Measurements from ENCODE around the gene CDH13.

The CDH13 gene

DNA sequence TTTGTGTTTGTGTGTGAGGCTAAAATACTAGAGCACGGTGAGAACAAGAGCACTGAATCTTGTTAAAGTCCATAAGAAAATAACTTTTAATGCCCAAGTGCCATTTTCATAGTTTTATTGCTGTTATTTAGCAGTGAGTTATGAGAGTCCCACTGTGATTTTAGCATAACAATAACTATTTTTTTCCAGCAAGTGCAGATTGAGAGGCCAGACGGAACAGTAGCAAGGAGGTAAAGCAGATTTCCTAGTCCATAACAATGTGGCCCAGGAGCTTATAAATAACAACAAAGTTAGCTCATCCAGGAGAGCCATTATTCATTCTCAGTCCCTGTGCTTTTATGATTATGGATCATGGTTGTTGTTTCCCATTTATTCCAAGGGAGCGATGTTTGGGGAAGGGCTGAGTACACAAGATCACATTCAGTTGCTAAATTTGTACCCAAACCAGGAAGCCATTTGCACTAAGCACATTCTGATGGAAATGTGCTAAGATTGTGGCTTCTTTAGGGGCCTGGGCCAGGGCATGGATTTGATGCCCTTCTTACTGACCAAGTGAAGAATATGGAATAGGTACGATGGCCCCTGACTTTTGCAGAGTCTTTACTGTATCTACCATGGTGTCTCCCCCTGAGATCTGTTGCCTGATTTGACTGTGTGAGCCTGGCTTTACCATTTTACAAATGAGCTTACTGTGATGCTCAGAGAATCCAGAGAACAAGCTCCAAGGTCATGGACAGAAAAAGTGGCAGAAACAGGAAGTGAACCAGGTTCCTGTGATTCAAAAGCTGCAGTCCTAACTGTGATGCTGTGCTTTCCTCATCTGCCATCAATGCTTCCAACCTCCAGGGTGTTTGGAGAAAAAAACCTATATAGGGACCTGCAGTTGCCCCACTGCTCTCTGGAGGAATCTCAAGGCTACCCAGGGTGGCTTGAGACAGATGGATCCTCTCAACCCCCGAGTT, 976.3 kb downstream of the CDH13 start:
- no peak for DNase-seq

DNA sequence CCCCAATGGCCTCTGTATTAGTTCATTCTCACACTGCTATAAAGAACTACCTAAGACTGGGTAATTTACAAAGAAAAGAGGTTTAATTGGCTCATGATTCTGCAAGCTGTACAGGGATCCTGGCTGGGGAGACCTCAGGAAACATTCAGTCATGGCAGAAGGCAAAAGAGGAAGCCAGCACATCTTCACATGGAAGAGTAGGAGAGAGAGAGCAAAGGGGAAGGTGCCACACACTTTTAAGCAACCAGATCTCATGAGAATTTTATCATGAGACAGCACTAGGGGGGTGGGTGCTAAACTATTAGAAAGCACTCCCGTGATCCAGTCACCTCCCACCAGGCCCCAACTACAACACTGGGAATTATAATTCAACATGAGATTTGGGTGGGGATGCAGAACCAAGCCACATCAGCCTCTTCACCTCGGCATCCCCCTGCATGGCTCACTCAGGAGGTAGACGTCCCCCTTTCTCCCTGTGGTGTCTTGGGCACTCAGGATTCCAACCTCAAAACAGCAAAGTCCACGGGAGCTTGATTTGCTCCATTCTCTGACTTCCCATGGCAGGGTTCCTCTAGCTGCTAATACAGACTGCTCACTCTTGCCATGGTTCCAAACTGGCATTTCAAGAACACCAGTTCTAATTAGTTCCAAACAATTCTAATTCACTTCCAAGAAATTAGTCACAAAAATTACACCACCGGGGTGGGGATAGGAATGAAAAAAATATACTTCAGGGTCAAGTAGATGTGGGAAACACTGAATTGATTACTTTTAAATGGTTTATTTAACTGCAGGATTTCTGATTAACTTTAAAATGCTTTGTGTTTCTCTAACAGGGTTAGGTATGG, 977.2 kb downstream of the CDH13 start:
- no peak for DNase-seq

DNA sequence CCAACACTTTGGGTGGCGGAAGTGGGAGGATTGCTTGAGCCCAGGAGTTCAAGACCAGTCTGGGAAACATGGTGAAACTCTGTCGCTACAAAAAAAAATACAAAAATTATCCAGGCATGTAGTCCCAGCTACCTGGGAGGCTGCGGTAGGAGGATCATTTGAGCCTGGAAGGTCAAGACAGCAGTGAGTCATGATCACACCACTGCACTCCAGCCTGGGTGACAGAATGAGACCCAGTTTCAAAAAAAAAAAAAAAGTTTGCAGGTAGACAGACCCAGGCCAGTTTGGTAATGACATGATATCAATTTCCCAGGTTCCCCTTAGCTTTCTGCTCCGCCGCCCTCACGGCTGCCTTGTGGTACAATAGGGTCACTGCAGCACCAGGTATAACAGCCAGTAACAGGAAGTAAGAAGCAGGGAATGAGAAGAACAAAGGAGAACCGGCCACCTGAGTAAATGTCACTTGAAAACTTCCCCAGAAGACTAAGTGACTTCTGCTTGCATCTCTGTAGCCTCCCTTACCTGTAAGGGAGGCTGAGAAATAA, 979.8 kb downstream of the CDH13 start:
- DNase-seq, result no peak

DNA sequence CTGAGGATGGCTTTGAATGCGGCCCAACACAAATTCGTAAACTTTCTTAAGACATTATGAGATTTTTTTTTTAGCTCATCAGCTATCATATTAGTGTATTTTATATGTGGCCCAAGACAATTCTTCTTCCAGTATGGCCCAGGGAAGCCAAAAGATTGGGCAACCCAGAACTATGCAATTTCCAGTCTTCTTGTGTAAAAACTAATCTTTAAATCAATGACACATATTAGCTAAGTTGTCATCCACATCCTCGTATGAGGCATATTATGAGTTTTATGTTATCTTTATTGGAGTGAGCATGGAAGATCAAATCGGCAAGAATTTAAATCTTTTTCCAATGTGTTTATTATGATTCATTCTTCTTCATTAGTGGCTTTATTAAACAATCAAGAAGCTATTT, 982.4 kb downstream of the CDH13 start:
- DNase-seq, result no peak

DNA sequence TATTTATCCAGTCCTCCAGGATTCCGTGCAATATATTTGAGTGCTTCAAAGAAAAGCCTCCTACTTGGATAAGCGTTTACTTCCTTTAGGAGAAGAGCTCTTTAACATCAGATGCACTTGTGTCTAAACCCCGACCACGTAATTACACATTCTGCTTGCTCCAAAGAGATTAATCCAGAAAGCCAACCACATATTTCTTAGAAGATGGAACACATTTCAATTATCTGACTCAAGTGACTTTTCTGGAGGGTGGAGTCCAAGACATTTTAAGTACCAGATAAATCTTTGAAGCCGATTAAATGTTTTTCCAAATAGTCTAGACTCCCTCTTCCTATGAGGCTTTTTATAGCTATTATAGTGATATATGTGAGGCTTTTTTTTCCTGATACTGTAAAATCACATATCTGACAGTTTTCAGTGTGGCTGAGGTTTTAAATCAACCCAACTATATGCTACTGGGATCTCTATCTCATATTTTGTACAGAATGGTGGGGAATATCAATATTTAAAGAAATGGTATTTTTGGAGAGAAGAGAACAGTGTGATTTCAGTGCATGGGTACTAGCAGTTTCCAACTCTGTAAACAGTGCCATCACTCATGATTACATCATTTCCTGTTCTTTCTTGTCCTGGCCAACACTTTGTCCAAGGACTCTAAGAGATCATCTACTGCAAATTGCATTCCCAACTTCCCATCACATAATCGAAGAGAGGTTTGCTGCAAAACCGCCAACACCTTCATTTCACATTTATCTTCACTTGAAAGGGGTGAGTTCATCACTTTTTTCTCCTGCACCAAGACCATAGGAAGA, 988.6 kb downstream of the CDH13 start:
- DNase-seq, result no peak

DNA sequence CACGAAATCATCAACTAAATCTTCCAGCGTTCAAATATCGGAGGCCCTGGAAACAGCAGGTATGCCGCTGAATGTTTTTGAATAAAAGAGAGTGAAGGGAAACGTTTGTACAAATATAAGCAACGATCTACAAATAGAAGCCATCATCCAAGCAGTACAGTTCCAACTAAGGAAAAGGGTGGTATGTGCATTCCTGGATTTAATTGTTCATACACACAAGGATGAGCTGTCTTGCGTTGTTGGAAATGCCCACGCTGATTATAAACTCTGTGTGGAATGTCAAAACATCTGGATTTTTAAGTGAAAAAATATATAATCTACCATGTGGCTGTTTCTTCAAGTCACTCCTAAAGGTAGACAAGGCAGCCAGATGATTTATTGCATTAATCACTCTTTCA, 989.2 kb downstream of the CDH13 start:
- DNase-seq, result no peak

DNA sequence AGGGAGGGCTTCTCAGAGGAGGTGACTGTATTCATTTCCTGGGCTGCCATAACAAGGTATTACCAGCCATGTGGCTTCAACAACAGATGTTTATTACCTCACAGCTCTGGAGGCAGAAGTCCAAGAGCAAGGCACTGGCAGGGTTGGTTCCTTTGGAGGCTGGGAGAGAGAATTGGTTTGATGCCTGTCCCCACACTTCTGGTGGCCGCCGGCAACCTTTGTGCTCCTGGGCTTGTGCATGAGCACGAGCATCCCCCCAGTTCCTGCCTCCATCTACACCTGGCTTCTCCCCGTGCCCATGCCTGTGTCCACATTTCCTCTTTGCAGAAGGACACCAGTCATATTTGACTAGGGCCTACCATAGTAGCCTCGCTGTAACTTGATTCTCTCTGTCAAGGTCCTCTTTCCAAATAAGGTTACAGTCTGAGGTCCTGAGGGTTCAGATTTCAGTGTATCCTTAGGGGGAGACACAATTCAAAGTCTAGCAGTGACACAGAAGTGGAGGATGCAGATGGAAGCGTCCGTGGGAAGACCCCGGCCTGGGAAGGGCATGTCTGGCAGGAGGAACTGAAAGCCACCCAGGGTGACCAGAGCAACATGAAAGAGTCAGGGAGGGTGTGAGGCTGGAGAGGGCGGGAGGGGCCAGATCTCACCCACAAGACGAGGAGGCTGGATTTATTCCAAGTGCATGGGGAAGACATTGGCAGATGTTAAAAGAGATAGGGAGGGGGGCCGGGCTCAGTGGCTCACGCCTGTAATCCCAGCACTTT, 992.8 kb downstream of the CDH13 start:
- DNase-seq, result peak; percentile 30

DNA sequence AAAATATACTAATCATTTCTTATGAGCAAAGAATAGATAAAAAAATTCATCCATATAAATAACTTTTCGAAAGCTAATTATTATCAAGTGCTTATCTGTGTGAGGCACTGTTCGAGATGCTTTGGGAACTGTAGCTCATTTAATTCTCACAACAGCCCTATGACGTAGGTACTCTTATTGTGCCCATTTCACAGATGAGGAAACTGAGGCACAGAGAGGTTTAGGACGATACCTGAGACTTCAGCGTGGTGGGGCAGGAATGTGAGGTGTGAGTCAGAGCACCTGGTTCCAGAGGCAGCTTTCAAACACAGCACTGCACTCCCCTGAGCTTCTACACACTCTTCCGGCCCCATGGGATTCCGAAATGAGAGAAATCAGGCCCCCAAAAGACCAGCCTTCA, 995.2 kb downstream of the CDH13 start:
- no peak for DNase-seq

DNA sequence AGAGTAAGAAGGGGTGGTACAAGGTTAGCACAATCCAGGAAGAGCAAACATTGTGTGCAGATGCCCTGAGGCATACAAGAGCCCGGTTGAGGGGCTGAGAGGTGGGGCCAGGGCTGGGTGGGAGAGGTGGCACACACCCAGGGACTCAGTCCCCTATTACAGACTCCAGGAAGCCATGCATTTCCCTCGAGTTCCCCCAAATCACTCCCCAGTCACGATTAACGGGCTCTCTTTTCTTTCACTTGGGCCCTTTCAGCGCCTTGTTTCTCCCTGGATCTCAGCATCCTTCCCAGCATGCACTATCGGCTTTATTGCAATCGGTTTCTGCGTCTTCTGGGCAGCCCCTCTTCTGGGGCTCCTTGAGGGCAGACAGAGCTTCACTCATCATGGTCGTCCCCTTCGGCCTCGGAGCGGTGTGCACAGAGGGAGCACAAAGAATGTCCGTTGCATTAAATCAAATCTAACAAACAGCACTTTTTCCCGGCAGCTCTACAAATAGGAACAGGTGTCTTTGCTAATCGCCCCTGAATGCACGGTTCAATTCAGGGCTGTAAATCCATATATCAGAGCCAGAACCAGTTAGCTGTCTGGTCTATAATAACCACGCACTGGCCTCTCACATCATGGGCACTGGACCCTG, 996.4 kb downstream of the CDH13 start:
- DNase-seq, result no peak

DNA sequence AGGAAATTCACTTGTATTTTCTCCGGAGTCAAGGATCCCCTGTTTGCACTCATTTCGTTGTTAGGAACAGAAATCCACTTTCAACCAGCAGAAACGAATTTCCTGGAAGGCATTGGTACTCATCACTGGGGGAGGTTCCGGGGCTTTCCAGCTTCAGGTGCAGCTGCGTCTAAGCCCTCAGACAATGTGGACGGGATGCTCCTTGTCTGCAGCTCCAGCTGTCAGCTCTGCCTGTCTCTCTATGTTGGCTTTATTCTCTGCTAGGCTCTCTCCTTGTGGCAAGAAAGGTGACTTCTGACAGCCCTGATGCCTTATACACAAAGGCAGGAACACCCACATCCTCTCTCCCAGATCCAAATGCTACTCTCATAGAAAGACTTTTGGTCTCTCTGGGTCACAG, 997.1 kb downstream of the CDH13 start:
- DNase-seq, result peak; percentile 46

DNA sequence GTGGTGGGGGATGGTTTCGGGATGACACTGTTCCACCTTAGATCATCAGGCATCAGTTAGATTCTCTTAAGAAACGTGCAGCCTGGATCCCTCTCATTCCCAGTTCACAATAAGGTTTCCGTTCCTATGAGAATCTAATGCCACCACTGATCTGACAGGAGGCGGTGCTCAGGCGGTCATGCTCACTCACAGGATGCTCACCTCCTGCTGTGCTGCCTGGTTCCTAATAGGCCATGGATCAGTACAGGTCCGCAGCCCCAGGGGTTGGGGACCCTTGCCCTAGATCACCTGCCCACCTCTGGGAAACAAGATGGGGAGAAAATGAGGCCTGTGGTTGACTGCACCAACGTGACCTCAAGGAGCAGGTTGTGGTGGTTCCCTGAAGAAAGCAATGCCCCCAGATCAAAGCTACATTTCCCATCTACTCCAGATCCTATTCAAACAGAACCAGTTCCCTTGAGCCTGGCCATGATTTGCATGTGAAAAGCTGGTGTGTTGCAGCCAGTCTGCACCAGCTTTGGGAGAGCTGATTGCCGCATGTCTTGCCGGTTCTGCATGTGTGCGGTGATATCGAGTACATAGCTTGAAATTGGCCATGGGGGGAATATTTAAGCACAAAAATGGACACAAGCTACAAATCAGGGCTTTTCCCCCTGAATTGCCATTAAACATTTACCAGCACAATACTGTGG, 997.8 kb downstream of the CDH13 start:
- no peak for DNase-seq

DNA sequence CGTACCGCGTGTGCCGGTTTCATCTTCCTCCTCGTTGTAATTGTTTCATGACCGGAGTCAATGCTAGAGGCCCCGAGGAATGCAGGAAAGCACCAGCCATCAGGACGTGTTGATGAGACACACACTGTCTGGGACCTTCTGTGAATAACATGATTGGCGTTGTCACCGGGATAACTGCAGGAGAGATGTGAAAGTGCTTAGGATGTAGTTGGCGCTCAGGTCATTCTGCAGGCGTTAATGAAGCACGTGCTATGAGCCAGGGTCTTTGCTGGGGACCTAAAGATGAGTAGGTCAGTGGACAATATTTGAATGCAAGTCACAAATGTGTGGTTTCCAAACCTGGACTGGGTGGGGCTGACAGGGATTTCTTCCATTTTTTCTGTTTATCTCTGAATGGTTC, 999.4 kb downstream of the CDH13 start:
- no peak for DNase-seq

DNA sequence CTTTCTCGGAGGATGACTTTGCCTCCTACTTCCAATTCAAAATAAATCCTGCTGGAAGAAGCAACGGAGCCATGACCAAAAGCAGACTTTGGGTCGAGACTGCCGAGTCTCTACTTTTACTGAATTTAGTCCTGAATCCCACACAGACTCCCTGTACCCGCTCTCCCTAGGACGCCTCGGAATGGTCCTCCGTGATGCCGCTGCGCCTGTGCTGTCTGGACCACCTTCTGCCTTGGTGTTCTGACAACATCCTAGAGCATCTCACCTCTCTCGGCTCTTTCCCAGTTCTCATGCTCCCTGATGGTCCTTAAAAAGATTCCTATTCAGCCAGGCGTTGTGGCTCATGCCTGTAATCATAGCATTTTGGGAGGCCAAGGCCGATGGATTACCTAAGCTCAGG, 999.9 kb downstream of the CDH13 start:
- DNase-seq, result no peak

DNA sequence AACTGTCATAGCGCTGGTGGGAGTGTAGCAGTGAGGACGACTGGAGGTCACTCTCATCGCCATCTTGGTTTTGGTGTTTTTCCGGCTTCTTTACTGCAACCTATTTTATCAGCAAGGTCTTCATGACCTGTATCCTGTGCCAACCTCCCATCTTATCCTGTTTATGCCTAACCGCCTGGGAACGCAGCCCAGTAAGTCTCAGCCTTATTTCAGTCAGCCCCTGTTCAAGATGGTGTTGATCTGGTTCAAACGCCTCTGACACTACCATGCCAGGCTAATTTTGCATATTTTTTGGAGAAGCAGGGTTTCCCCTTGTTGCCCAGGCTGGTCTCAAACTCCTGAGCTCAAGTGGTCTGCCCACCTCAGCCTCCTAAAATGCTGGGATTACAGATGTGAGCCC, 1001.2 kb downstream of the CDH13 start:
- DNase-seq, result no peak

DNA sequence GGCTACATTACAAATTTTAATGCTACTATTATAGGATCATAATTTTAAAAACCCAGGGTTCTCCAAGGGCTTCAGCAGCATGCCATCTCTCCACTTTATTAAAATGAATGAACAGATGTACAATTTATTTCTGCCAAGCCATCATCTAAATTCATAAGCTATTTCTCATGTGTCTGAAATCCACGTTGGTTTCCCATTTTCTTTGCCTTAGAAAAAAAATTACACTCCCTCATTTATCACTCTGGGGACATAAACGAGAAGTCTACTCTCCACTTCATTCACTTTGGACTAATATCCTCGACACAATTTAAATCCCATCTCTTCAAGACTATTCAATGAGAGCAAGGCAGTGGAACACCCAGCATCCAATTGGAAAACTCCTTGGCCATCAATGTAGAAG, 1002.7 kb downstream of the CDH13 start:
- no peak for DNase-seq

DNA sequence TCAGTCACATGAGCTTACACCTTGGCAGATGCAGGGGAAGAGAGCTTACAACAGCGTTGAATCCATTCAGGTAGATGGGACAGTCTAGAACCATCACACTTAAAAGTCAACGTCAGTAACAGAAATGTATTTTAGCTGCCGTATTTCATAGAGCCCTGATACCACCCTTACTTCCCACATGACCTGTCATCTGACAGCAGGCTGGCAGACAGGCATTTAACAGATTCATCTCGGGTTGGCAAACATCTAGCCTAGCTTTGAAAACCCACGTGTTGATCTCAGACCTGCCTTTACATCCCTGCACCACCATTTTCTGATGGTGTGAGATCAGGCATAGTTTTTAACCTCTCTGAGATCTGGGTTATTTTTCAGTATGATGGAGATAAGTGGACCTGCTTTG, 1003.1 kb downstream of the CDH13 start:
- DNase-seq, result no peak

DNA sequence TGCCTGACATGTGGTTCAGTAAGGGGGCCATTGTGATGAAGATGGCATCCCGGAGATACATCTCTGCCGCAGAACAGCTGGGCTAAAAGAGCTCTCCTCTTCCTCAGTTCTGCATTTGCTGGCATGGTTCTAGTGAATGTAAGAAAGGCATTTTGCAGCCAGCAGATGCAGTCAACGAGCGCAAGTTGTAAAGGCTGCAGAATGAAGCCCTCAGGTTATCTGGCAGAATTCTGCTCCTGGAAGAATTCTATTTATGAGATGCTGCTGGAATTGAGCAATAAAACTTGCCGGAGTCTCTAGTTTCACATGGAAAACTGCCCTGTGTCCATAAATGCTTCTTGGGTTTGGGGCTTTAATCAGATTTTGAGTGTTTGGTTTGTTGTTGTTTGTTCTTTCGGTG, 1004.2 kb downstream of the CDH13 start:
- DNase-seq, result no peak

DNA sequence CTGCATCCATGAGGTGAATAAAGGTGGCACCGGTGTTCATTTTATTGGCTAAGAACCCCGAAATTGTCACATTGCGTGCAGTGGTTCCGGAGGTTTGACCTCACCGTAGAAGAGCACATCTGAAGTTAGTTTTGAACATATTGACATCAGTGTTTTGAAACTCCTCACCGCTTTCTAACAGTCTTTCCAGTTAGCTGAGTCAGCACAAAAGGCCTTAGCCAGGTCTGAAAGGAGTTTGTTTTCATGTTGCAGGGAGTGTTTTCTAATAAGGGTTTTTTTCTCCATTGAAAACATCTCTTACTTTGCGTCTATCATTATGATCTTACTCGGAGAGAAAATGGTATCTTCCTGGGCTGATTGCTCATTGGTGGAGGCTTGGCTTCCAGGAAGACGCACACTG, 1006.5 kb downstream of the CDH13 start:
- DNase-seq, result no peak

DNA sequence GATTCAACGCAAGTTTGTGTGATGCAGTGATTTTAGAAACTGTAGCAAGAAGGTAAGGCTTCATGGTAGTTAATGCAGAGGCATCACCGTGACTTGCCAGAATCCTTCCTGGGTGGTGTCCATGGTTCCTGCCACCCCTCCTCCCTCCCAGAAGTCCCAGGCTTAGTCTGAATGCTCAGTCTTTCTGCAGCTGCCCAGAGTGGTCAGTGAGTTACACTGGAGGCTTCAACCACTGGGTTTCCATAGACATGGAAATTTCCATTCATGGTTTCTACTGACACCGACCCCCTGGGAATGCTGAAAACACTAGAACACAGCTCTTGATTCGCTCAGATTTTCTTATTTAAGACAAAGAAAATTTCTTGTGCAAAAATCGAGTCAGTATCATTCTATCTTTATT, 1021.6 kb downstream of the CDH13 start:
- no peak for DNase-seq

DNA sequence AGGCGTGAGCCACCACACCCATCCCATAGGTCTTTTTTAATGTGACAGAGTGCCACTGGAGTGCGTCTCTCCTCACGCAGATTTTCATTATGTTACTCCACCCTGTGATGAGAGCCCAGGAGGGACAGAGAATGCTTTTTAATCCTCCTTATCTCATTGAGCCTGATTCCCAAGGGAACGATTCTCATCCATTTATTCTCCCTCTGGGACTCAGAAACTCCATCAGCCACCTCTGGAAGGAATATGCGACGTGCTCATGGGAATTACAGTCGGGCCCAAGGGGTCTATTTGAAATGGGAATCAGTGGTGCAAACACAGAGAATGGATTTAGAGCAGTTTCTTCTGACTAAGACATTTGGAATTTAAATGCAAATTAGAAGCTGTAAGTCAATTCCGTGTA, 1025.1 kb downstream of the CDH13 start:
- peak; percentile 76 for DNase-seq

DNA sequence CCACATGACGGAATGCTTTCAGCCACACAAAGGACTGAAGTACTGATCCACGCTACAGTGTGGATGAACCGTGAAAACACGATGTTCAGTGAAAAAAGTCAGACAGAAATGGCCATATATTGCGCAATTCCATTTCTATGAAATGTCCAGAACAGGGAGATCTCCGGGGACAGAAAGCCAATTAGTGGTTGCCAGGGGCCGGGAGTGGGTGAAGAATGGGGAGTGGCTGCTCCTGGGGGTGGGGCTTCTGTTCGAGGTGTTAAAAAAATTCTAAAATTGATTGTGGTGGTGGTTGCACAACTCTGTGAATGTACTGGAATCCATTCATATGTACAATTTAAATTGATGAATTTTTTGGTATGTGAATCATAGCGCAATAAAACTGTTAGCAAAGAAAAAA, 1026.2 kb downstream of the CDH13 start:
- DNase-seq, result no peak
